GM21737 (cell line): ENCODE data around the gene PNMA1.

Experiments used
- ATAC-seq: cut with Tn5 transposase; IDR thresholded peaks from one replicate; pipeline ENCODE4 v1.9.1; 2021; ENCODE audit warnings: mild to moderate bottlenecking, moderate library complexity; ENCODE audit not compliant: unreplicated experiment

PNMA1 gene

DNA sequence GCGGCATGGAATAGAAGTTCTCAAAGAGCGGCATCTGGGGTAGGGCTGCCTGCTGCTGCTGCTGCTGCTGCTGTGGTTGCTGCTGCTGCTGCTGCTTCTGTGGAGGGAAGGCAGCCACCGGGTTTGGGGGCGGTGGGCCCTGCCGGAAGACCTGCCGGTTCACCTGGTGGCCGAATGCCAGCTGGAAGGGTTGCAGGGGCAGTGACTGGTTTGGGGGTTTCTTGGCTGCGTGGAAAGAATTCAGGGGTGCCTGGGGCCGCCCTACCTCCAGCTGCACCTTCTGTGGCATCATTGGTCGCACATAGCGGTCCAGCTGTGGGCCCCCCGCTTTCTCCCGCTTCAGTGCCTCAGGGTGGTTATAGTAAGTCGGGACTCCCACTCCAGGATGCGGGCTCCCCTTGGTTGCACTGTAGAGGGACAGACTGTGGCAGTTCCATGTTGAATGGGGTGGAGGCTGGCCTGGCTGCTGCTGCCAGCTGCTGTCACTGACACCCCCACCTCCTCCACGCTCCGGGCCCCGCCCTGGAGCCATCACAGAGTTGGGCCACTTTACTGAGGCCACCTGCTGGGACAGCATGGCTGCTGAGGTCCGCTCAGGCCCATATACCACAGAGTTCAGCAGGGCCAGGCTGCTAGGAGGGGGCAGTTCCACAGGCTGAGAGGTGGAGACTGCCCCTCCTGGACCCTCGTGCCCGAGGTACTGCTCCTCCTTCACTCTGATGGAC is 25.2 kb upstream of the PNMA1 start:
- no peak for ATAC-seq

DNA sequence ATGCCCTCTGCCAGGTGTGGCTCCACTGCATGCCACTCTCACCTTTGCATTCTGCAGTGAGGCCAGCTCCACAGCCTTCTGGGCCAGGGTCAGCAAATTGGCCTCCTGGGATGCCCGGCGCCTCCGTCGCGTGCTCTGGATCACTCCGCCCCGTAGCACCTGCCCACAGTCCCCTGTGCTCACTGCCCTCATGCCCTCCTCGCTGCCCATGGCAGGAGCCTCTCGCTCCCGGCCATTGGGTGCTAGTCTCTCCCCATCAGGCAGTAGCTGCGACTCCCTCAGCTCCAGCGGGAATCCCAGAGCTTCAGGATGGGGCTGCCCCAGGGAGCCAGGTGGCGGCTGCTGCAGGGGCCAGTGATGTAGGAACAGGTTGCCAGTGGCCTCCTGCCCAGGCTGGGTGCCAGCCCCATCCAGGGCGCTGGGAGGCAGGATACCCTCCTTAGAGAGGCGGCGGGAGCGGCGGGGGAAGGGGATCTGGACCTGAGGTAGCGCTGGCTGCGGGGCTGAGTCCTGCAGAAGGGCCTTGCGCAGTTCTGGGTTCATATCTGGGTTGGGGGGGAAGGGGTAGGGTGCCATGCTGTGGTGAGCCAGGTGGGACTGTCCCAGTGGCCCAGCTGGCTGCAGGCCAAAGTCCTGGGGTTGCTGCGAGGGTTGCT is 24.5 kb upstream of the PNMA1 start:
- no peak for ATAC-seq

GRCh38 chr14:73736842-73737241 is 22.7 kb upstream of the PNMA1 start:
- no peak for ATAC-seq

DNA sequence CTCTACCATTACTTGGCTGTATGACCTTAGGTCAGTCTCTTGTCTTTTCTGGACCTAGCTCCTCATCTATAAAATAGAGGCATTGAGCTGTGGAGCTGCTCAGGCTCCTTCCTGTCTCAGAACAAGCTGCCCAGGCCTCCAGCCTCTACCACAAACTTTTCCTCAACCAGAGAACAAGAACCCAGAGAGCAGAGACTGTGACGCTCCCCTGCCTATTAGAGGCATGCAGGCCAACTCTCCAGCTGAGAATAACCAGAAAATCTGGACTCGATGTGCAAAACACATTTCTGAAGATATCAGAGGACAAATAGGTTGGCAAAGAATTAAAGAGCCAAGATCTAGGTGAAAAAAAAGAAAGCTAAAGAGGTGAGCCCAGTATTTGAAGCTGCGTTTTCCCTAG is 17.8 kb upstream of the PNMA1 start:
- ATAC-seq, result no peak

DNA sequence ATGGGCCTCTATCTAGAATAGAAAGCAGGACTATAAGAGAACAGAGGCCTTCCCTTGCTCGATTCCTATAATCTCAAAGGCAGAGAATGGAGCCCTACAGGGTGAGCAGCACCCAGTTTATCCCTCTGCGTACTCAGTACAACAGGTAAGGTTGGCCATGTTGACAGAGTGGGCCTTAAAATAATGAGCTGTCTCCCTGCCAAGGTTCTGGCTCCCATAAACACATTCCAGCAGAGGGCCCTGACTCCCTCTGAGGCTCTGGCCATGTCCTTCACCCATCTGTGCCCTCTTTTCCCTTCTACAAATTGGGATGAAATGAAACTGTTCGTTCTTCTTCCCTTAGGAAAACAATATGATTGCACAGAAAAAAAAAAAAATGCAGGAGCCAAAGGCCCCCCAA is 16.9 kb upstream of the PNMA1 start:
- ATAC-seq, result no peak

DNA sequence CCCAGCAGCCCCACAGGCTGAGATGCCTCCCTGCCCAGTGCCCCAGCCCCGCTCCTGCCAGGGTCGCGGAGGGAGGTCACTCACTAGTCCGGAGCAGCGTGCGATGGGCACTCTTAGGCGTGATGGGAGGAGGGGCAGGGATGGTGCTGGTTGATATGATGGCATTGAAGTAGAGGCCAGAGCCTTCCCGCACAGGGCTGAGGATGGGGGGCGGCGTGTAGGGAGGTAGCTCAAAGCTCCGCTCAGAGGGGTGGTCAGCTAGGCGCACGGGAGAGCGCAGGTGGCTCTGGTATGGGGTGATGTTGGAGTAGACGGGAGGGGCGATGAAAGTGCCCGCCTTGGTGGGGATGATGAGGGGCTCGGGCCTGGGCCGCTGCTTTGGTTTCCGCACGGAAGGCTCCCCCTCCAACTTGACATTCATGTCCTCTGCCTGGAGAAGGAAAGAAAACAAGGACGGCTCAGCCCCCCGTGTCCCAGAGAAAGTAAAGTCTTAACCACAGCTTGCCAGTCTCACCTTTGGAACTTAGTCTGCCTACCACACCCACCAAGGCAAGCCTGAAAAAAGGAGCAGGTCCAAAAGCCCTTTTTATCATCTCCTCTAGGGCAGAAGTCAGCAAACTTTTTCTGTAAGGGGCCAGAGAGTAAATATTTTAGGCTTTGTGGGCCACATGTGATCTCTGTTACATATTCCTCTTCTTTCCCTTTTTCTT is 15.5 kb upstream of the PNMA1 start:
- no peak for ATAC-seq

- peak; percentile 62 for ATAC-seq
Observed at GRCh38 chr14:73728717-73729330, 14.6 kb upstream of the PNMA1 start.

GRCh38 chr14:73727166-73727565 is 13.0 kb upstream of the PNMA1 start:
- ATAC-seq, result no peak

DNA sequence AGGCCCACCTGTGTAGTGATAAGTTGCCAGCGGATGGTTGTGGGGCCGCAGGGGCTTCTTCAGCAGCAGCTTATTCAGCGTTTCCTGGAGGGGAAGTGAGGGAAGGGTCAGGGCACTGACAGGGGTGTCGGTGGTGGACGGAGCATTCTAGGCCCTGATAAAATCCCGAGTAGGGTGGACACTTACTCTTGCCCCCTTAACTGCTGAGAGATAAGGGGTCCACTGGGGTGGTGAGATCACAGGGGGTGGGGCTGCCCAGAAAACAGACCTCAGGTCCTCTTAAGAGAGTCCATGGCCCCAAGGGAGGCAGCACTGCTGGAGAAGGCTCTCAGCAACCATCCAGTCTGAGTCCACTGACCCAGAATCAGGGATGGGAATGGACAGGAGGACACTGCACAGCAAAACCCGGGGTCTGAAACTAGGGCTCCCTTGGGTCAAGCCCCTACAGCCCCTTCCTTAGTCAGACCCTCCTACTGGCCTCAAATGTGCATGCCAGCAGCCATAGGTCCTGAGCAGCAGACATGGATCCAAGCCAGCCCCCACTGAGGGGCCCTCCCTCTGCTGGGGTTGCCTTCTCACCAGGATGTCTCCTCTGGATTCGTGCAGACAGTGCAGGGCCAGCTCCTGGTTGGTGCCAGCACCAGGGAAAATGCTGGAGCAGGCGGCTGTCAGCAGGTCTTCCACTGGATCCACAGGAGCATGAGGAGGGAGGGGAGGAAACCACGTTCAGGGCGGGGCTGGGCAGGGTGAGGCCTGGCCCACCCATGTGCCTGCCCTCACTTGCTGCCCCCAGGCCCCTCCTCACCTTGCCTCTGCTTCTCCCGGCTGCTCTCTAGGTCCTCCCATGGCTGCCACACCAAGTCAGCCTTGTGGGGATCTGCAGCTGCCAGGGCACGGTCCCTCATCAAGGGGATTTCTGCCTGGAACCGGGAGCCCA is 12.1 kb upstream of the PNMA1 start:
- ATAC-seq, result no peak

GRCh38 chr14:73725116-73726024 is 11.2 kb upstream of the PNMA1 start:
- no peak for ATAC-seq

GRCh38 chr14:73724696-73725095 is 10.5 kb upstream of the PNMA1 start:
- no peak for ATAC-seq

DNA sequence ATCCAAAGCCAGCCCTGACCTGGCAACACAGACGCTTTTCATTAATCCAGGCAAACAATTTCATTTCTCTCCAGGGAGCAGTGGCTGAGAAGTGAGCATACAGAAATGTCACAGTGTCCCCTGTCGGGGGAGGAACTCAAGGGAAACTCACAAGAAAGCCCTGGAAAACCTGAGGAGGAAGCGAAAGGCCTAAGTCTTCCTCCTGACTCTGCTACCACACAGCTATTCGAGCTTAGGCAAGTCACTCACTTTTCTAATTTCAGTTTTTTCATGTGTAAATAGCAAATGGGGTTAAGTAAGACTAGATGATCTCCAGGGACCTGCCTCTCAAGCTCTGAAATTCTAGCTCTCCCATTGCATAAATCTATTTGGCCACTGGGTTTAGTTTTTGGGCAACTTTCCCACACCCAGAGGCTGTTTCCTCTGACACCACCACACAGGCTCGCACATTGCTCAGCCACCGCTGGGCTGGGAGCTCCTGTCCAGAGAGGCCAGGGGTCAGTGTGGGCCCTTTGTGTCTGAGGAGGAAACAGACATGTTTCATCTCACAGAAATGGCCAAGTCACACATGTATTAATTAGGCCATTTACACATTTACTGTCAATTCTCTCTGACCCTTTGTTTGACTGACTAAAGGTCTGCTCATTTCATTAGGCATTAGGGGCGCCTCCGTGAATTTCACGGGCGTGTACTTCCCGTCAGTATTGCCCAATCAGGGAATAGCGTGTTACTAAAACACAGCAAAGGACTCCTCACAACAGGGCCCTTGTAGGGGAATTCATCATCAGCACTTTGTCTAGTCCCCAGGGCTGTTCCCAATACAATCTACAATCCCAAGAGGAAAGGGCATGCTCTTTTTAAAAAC is 9.8 kb upstream of the PNMA1 start:
- no peak for ATAC-seq

DNA sequence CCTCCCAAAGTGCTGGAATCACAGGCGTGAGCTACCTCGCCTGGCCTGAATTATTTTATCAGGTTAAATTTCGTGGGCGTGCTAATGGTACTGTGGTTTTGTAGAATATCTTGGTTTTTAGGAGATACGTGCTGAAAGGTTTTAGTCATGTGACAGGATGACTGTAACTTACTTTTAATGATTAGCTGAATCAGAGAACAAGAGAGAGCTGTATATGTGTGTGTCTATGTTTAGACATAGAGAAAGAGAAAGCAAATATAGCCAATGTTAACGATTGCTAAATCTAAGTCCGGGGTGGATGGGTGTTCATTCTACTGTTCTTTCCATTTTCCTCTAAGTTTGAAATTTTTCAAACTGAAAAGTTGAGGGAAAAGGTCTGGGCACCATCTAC is 9.2 kb upstream of the PNMA1 start:
- no peak for ATAC-seq

DNA sequence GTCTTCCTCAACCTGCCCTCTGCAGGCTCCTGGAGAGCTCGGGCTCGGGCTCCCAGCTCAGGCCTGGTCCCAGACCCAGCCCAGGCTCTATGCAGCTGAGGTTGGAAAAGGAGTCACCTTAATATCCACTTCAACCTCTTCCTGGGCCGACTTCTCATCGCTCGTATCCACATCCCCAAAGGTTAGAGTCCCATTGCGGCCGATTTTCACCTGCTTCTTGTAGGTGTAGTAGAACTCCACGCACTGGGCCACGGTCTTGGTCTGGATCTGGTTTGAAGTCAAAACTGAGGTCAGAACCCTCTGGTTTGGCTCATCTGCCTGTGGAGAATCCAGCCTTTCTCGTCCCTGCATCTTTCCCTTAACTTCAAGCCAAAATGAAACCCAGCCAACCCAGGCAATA is 8.4 kb upstream of the PNMA1 start:
- no peak for ATAC-seq

- no peak for ATAC-seq
Observed at GRCh38 chr14:73721101-73721821, 7.1 kb upstream of the PNMA1 start.

DNA sequence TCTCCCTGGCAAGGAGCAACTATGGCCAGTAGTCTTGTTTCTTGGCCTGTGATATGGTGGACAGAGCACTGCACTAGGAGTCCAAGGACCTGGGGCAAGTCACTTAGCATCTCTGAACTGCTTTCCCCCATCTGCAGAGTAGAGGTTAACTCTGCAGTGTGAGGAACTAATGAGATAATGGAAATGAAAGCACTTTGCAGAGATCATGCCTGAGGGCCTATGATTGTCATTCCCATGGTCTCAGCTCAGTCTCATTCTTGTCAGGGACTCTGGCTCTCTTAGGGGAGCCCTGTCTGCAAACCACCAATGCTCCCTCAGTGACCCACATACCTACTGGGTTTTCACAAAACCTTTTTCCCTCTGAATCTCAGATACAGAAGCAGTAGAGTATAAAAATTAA is 6.5 kb upstream of the PNMA1 start:
- ATAC-seq, result no peak

GRCh38 chr14:73719791-73720190 is 5.6 kb upstream of the PNMA1 start:
- ATAC-seq, result no peak

- no peak for ATAC-seq
Observed at GRCh38 chr14:73719361-73719760, 5.2 kb upstream of the PNMA1 start.
